Loucy (cell line): ENCODE results near the gene STIP1.

Experiments used
- EZH2phosphoT487 ChIP-seq: fragments of 200-600 bp; IDR thresholded peaks from 2 replicates; pipeline ENCODE4 v1.6.1; 2018; ENCODE audit warnings: antibody characterized with exemption, mild to moderate bottlenecking, moderate library complexity, borderline replicate concordance
- TF ChIP-seq, protein P1 (sequence below): fragments of 200-600 bp; sonication (generic); conservative IDR thresholded peaks from 2 replicates; pipeline ENCODE4 v1.5.1; 2014; ENCODE audit warnings: mild to moderate bottlenecking, antibody characterized with exemption, low read length

DNA sequence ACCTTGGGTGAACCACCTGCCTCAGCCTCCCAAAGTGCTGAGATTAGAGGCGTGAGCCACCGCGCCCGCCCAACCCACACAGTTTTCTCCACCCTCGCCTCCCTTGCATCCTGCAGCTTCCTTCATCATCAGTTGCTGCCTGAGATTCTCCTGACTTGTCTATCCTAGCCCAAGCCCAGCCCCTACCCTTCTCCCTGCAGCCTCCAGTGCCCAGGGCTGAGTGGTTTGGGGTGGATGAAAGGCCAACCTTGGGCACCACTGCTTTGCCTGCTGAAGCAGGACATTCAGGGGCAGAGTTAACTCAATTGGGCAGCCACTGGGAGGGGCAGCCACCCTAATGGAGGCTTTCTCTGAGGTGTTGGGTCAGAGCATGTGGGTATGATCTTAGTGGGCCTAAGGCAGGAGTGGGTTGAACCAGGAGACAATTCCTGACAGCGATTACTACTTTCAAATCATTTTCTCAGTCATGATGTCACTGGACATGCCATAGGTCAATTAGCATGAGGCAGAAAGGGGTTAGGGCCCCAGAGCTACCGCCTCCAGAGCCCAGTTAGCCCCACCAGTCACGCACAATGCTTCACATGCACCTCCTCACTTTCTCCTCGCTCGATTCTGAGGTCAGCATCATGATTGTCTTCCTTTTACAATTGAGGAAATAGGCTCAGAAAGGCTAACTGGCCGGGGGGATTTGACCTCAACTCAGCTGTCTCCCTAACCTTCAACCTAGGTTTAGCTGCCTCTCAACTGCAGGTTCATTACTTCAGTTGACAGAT is 53.9 kb downstream of the STIP1 start:
- TF ChIP-seq, protein P1, sequence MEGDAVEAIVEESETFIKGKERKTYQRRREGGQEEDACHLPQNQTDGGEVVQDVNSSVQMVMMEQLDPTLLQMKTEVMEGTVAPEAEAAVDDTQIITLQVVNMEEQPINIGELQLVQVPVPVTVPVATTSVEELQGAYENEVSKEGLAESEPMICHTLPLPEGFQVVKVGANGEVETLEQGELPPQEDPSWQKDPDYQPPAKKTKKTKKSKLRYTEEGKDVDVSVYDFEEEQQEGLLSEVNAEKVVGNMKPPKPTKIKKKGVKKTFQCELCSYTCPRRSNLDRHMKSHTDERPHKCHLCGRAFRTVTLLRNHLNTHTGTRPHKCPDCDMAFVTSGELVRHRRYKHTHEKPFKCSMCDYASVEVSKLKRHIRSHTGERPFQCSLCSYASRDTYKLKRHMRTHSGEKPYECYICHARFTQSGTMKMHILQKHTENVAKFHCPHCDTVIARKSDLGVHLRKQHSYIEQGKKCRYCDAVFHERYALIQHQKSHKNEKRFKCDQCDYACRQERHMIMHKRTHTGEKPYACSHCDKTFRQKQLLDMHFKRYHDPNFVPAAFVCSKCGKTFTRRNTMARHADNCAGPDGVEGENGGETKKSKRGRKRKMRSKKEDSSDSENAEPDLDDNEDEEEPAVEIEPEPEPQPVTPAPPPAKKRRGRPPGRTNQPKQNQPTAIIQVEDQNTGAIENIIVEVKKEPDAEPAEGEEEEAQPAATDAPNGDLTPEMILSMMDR, result no peak
- TF ChIP-seq EZH2phosphoT487, result no peak
